ENCODE results near the gene UBQLN3.

DNA sequence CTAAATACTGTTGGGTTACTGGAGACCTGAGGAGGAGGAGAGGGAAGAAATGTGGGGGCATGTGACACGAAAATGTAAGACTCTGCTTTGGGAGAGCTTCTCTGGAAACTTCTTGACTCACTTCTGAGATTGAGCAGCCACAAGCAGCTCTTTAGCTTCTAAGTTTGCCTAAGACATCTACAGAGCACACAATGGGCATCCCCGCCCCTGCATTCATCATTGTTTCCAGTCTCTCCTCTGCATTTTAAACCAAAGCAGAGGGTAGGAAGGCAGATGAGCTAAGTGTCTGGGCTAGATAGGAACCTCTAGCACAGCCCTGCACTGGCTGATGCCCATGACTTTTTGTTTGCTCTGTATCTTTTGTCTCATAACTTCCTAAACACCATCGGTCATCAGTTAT, 23.3 kb downstream of the UBQLN3 start:
- no peak for TF ChIP-seq EZH2phosphoT487 (IDR thresholded peaks at IDR 0.05; ENCODE audit: insufficient read depth, low read depth)
- TF ChIP-seq EZH2 (IDR thresholded peaks at IDR 0.05; ENCODE audit: insufficient read depth, poor library complexity, severe bottlenecking) = no peak
